Ishikawa (cell line): Measurements from ENCODE around the gene CEP57.

Experiments
- CEBPB ChIP-seq: IDR thresholded peaks from 2 replicates; pipeline ENCODE4 v1.6.1; 2012
- CREB1 ChIP-seq: IDR thresholded peaks from 2 replicates; pipeline ENCODE4 v1.6.1; 2012; ENCODE audit warnings: low read depth
- EGR1 ChIP-seq: IDR thresholded peaks from 2 replicates; pipeline ENCODE4 v1.6.1; 2012
- EP300 ChIP-seq: IDR thresholded peaks from 2 replicates; pipeline ENCODE4 v1.6.1; 2012; ENCODE audit warnings: borderline replicate concordance
- FOXM1 ChIP-seq: IDR thresholded peaks from 2 replicates; pipeline ENCODE4 v1.6.1; 2012; ENCODE audit warnings: low read depth, borderline replicate concordance
- NFIC ChIP-seq: IDR thresholded peaks from 2 replicates; pipeline ENCODE4 v1.6.1; 2012
- RAD21 ChIP-seq: IDR thresholded peaks from 2 replicates; pipeline ENCODE4 v1.6.1; 2012; ENCODE audit warnings: low read depth
- TAF1 ChIP-seq: IDR thresholded peaks from 2 replicates; pipeline ENCODE4 v1.6.1; 2012; ENCODE audit warnings: low read depth, mild to moderate bottlenecking
- TCF12 ChIP-seq: IDR thresholded peaks from 2 replicates; pipeline ENCODE4 v1.6.1; 2012; ENCODE audit warnings: low read depth
- TEAD4 ChIP-seq: IDR thresholded peaks from 2 replicates; pipeline ENCODE4 v1.6.1; 2012
- YY1 ChIP-seq: IDR thresholded peaks from 2 replicates; pipeline ENCODE4 v1.6.1; 2012; ENCODE audit warnings: low read depth
- ZBTB7A ChIP-seq: IDR thresholded peaks from 2 replicates; pipeline ENCODE4 v1.6.1; 2012; ENCODE audit warnings: low read depth
- TF ChIP-seq, protein P1 (sequence below): IDR thresholded peaks from 2 replicates; pipeline ENCODE4 v1.6.1; 2012; ENCODE audit warnings: low read depth, mild to moderate bottlenecking
- TF ChIP-seq, protein P2 (sequence below): IDR thresholded peaks from 2 replicates; pipeline ENCODE4 v1.6.1; 2012
- TF ChIP-seq, protein P3 (sequence below): IDR thresholded peaks from 2 replicates; pipeline ENCODE4 v1.6.1; 2012

The CEP57 gene

DNA sequence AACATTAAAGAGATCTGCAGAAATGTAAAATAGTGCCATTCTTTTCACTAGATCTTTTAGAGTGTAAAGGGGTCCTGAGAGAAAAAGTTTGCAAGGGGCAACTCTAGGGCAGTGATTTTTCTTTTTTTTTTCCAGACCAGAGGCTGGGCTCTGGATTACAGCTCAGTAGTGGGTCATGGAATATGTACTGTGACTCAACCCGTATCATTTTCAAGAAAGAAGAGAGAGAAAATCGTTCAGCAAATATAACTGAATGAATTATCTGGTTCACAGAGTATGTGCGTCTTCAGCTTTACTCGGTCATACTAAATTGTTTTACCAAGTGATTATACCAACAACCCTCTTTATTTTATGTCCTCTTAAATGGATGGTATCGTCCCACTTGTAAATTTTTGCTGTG is 3.8 kb downstream of the CEP57 start:
- TF ChIP-seq, protein P1, sequence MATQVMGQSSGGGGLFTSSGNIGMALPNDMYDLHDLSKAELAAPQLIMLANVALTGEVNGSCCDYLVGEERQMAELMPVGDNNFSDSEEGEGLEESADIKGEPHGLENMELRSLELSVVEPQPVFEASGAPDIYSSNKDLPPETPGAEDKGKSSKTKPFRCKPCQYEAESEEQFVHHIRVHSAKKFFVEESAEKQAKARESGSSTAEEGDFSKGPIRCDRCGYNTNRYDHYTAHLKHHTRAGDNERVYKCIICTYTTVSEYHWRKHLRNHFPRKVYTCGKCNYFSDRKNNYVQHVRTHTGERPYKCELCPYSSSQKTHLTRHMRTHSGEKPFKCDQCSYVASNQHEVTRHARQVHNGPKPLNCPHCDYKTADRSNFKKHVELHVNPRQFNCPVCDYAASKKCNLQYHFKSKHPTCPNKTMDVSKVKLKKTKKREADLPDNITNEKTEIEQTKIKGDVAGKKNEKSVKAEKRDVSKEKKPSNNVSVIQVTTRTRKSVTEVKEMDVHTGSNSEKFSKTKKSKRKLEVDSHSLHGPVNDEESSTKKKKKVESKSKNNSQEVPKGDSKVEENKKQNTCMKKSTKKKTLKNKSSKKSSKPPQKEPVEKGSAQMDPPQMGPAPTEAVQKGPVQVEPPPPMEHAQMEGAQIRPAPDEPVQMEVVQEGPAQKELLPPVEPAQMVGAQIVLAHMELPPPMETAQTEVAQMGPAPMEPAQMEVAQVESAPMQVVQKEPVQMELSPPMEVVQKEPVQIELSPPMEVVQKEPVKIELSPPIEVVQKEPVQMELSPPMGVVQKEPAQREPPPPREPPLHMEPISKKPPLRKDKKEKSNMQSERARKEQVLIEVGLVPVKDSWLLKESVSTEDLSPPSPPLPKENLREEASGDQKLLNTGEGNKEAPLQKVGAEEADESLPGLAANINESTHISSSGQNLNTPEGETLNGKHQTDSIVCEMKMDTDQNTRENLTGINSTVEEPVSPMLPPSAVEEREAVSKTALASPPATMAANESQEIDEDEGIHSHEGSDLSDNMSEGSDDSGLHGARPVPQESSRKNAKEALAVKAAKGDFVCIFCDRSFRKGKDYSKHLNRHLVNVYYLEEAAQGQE = no peak
- no peak for TF ChIP-seq TAF1
- TF ChIP-seq CEBPB = no peak
- no peak for TF ChIP-seq ZBTB7A
- TF ChIP-seq EP300 = no peak
- TF ChIP-seq YY1 = no peak
- TF ChIP-seq, protein P2, sequence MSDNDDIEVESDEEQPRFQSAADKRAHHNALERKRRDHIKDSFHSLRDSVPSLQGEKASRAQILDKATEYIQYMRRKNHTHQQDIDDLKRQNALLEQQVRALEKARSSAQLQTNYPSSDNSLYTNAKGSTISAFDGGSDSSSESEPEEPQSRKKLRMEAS = no peak

DNA sequence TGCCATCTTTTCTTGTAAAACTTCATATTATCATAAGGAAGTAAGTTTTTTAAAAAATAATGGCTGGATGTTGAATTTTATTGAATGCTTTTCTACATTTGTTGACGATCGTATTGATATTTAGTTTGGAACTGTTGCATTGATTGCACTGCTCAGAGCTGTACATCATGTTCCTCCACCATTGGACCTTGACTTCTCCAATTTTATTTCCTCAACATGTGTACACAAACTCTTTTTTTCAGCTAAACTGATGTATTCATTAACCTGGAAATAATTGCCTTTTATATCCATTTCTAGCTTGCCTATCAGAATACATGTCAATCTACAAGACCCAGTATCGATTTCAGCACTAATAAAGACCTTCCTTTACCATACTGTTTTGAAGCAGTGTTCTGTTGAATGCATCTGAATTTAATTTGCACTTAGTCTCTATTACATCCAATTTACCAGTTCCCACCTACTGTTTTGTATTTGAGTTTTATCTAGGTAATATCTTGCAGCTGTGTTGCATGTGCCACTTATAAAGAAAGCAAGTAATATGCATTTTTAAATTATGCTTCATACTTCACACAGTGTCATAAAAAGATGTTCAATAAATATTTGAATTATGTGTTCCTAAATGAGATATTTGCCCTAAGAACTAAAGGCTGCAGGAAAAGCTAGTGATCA is 5.5 kb downstream of the CEP57 start:
- TF ChIP-seq YY1 = no peak

DNA sequence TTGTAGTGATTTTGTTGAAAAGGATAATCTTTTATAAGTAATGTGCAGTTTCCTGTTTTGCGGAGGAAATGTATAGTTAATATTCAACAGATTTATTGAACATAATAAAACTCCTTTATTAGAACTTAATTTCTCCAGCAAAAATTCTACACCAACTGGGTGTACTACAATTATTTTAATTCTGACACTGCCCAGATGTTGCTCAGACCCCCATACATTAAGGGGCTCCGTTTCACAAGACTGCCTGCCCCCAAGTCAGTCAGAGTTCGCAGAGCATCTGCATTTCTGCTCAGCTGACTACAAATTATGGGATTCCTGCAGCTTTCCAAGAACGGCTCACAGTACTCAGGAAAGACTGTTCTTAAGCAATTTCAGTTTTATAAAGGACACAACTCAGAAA is 6.2 kb downstream of the CEP57 start:
- TF ChIP-seq EP300 (no peak), ZBTB7A (no peak), EGR1 (no peak), CREB1 (no peak), YY1 (no peak), RAD21 (no peak), TCF12 (no peak), CEBPB (no peak)

DNA sequence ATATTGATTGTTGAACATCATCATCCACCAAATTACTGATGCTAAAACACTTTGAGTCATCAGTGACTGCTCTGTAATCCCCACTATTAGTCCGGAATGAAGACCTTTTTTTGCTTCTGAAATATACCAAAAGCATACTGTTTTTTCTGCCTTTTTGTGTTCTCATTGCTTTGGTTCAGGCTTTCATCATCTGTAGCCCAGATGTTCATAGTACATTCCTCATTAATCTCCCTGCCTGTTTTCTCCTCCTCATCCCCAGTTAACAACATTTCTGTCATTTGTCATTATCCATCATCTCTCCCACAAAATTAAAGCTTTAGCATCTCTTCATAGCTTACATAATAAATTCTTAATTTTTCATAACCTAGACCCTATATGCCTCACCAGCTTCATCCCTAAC is 9.2 kb downstream of the CEP57 start:
- TF ChIP-seq TEAD4 = no peak
- TF ChIP-seq FOXM1 = no peak
- no peak for TF ChIP-seq YY1
- TF ChIP-seq, protein P1 = no peak
- TF ChIP-seq, protein P2 = no peak
- TF ChIP-seq EP300 = no peak
- no peak for TF ChIP-seq TAF1
- no peak for TF ChIP-seq EGR1
- no peak for TF ChIP-seq RAD21
- TF ChIP-seq ZBTB7A = no peak

DNA sequence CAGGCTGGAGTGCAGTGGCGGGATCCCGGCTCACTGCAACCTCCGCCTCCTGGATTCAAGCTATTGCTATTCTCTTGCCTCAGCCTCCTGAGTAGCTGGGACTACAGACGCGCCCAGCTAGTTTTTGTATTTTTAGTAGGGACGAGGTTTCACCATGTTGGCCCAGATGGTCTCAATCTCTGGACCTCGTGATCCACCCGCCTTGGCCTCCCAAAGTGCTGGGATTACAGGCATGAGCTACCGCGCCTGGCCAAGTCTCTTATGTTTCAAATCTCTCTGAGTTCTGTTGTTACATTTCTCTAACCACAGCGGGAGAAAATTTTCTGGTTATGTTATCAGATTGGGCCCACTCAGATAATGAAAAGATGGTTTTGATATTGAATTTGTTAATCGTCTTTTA is 10.1 kb downstream of the CEP57 start:
- TF ChIP-seq TCF12 (no peak), CREB1 (no peak), EGR1 (no peak), ZBTB7A (no peak), RAD21 (no peak), NFIC (no peak), TAF1 (no peak)
- TF ChIP-seq, protein P3, sequence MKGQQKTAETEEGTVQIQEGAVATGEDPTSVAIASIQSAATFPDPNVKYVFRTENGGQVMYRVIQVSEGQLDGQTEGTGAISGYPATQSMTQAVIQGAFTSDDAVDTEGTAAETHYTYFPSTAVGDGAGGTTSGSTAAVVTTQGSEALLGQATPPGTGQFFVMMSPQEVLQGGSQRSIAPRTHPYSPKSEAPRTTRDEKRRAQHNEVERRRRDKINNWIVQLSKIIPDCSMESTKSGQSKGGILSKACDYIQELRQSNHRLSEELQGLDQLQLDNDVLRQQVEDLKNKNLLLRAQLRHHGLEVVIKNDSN = no peak
- TF ChIP-seq, protein P2 = no peak

DNA sequence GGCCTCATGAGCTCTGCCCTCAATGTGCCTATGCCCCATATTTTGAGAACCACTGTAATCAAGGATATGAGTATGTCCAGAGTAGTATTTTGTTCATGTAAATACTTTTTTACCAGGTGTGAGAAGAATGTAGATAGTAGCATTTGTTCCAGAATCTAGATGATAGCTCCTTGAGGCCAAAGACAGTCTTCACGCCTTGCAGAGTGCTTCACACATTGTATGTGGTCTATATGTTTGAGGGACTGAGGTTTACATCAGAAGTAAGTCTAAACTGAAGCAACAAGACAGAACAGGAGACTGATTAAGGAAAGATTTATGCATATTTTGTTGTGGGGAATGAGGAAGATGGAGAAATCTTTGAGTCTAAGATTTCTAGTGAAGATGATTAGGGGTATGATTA is 12.5 kb downstream of the CEP57 start:
- TF ChIP-seq NFIC = no peak
- no peak for TF ChIP-seq EGR1
- TF ChIP-seq, protein P1 = no peak
- no peak for TF ChIP-seq TCF12
- no peak for TF ChIP-seq CEBPB
- no peak for TF ChIP-seq RAD21
- TF ChIP-seq, protein P2 = no peak
- TF ChIP-seq TAF1 = no peak
- no peak for TF ChIP-seq CREB1
- no peak for TF ChIP-seq ZBTB7A
- TF ChIP-seq YY1 = no peak
- no peak for TF ChIP-seq FOXM1
- TF ChIP-seq TEAD4 = no peak
- TF ChIP-seq, protein P3 = no peak
- no peak for TF ChIP-seq EP300
